ENCODE measurements around the gene CEP57L1. TPM values are rescaled to one million over a fixed set of nuclear protein-coding genes. Genes with fewer than 3 reads are reported as not detected.

The CEP57L1 gene
- total and polyA plus RNA-seq, 10 donors, result 5.1 to 28.7 (median 12.4) TPM

DNA sequence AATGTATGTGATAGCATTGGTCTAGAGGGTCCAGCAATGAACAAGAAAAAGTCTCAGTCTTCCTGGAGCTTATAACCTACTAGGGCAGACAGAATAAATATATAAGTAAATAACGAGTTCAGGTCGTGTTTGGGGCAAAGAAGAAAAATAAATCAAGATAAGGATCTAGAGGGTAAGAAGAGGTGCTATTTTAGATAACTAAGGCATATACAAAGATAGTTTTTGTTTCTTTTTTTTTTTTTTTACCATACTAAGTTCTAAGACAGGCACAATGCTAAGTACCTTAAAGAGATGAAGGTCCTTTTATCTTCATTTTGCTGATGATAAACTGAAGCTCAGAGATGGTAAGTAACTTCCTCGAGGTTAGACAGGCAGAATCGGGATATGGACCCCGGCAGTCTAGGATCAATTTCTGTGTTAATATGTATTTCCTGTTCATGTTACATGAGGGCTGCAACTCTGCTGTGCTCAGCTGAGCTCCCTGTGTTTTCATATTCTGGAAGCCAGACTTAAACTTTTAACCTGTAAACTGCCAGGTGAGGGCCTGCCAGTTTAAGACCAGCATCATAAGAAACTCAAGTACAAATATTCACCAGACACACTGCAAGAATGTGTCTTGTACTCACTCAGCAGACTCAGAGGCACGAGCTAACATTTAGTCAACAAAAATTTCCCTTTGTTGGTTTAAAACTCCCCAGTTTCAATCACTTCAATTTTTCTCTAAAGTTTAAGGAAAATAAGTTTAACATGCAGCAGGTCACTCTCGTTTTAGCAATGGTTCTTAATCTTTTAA is 24.0 kb upstream of the CEP57L1 start:
- WGBS, 5 donors, result 36 to 46% (median 41%) methylated on average over 7 of the region's 7 CpGs
- Histone ChIP-seq H3K27ac (peak overlapping the region in 5 of 8 donors; percentile 1 to 44 (median 24)), H3K36me3 (no peaks in the 10 kb centered on the region), H3K27me3 (replicated peaks in 1 of 7) (no peaks in the 10 kb centered on the region), H3K4me1 (peaks cover 17 to 72% (median 34%) of the 10 kb centered on the region in 6 donors), H3K9me3 (no peaks in the 10 kb centered on the region), H3K4me3 (peak overlapping the region in 2 of 8 donors; percentile 1 to 37)
- TF ChIP-seq, protein P1, sequence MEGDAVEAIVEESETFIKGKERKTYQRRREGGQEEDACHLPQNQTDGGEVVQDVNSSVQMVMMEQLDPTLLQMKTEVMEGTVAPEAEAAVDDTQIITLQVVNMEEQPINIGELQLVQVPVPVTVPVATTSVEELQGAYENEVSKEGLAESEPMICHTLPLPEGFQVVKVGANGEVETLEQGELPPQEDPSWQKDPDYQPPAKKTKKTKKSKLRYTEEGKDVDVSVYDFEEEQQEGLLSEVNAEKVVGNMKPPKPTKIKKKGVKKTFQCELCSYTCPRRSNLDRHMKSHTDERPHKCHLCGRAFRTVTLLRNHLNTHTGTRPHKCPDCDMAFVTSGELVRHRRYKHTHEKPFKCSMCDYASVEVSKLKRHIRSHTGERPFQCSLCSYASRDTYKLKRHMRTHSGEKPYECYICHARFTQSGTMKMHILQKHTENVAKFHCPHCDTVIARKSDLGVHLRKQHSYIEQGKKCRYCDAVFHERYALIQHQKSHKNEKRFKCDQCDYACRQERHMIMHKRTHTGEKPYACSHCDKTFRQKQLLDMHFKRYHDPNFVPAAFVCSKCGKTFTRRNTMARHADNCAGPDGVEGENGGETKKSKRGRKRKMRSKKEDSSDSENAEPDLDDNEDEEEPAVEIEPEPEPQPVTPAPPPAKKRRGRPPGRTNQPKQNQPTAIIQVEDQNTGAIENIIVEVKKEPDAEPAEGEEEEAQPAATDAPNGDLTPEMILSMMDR (IDR thresholded peaks at IDR 0.05 in 8 of 11, conservative IDR thresholded peaks at IDR 0.05 in 3 of 11), result no peak
- no peak for DNase-seq
- intact Hi-C loops (cut with DNase I; ENCODE audit: low total_unique reads), result loop anchor here (5.0 to 10.0 kb wide), 2 partner anchors 167 to 529 kb away; no protein-coding TSS in a partner anchor

DNA sequence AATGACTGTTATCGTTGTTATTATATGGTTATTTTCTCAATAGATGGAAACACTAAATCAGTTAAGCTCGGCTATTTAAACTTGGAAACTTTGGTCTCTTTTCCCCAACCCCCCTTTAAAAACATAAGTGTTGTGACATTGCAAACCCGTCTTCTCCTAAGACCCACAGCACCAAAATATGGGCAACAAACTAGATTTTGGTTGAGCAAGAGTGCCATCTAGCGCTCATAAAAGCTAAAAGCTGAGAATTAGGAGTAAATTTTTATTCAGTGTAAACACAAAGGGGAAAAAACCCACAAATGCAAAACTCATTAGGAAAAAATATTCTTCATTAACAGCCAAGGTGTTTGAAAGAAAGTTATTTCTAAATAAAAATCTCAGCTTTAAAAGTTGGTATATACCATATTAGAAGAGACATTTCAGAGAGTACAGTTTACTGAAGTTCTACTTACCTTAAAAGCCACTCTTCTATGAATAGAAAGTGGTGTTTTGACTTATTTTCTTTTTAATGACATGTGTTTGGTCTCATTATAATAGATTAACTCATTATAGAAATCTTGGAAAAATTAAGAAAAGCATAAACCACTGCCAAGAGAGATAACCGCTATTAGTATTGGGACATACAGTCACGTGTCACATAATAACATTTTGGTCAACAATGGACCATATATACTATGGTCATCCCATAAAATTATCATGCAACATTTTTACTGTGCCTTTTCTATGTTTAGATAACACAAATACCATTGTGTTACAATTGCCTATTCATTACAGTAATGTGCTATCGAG is 21.8 kb upstream of the CEP57L1 start:
- no peak for DNase-seq

GRCh38 chr6:109074133-109074415 is 21.2 kb upstream of the CEP57L1 start:
- intact Hi-C loops (cut with DNase I; ENCODE audit: low total_unique reads), result loop anchor here (5.0 to 10.0 kb wide), 2 partner anchors 169 to 532 kb away; no protein-coding TSS in a partner anchor
- H3K4me1 ChIP-seq, result peaks cover 17 to 66% (median 37%) of the 10 kb centered on the region in 6 donors

More for the DNA sequence above, 21.8 kb upstream of the CEP57L1 start:
- intact Hi-C loops (cut with DNase I; ENCODE audit: low total_unique reads), result loop anchor here (5.0 to 10.0 kb wide), 2 partner anchors 169 to 531 kb away; no protein-coding TSS in a partner anchor
- 39 to 48% (median 43%) methylated on average over 7 of the region's 7 CpGs for WGBS, 5 donors
- TF ChIP-seq, protein P1 (IDR thresholded peaks at IDR 0.05 in 8 of 11, conservative IDR thresholded peaks at IDR 0.05 in 3 of 11), result peak; percentile 55 to 76 (median 71)
- TF ChIP-seq POLR2AphosphoS5 (IDR thresholded peaks at IDR 0.05), result no peak
- no peaks in the 10 kb centered on the region for H3K9me3 ChIP-seq
- H3K36me3 ChIP-seq, result no peaks in the 10 kb centered on the region
- no peaks in the 10 kb centered on the region for H3K27me3 ChIP-seq (replicated peaks in 1 of 7)
- H3K4me3 ChIP-seq, result no peak overlapping the region
- peak overlapping the region in 1 of 8 donors; percentile 10 for H3K27ac ChIP-seq
- H3K4me1 ChIP-seq, result peaks cover 17 to 66% (median 37%) of the 10 kb centered on the region in 6 donors

More at GRCh38 chr6:109074133-109074415, 21.2 kb upstream of the CEP57L1 start:
- DNase-seq, result no peak
- H3K9me3 ChIP-seq, result no peaks in the 10 kb centered on the region
- no peaks in the 10 kb centered on the region for H3K36me3 ChIP-seq
- H3K27ac ChIP-seq, result no peak overlapping the region
- TF ChIP-seq, protein P1 (IDR thresholded peaks at IDR 0.05 in 8 of 11, conservative IDR thresholded peaks at IDR 0.05 in 3 of 11), result no peak
- TF ChIP-seq POLR2A (IDR thresholded peaks at IDR 0.05) (no peak), POLR2AphosphoS5 (IDR thresholded peaks at IDR 0.05) (no peak)
- no peak overlapping the region for H3K4me3 ChIP-seq
- no peaks in the 10 kb centered on the region for H3K27me3 ChIP-seq (replicated peaks in 1 of 7)
